K562 (cell line): ENCODE measurements around the gene DPH6.

Experiments
- CXXC5 ChIP-seq: fragments of 250-450 bp; sonication (Bioruptor Pico); IDR thresholded peaks from 2 replicates; pipeline ENCODE4 v1.8.0; 2022; ENCODE audit warnings: inconsistent platforms, mild to moderate bottlenecking, moderate library complexity
- EHMT2 ChIP-seq: fragments of 450-650 bp; IDR thresholded peaks from 2 replicates; pipeline ENCODE4 v1.6.1; 2018; ENCODE audit warnings: antibody characterized with exemption
- HMG20A ChIP-seq: fragments of 450-650 bp; formaldehyde crosslinking; conservative IDR thresholded peaks from 2 replicates; pipeline ENCODE4 v1.4.0; 2020; ENCODE audit warnings: mild to moderate bottlenecking, mixed read lengths
- MTA2 ChIP-seq: fragments of 450-650 bp; IDR thresholded peaks from 2 replicates; pipeline ENCODE4 v1.6.1; 2016; ENCODE audit warnings: low read depth
- MTF1 ChIP-seq: fragments of 250-450 bp; sonication (Bioruptor Pico); IDR thresholded peaks from 2 replicates; pipeline ENCODE4 v1.9.0; 2021; ENCODE audit warnings: moderate library complexity, mild to moderate bottlenecking, inconsistent platforms, borderline replicate concordance
- POLR2AphosphoS5 ChIP-seq: IDR thresholded peaks from 2 replicates; pipeline ENCODE4 v1.6.1; 2011; ENCODE audit warnings: mild to moderate bottlenecking, low read depth, low read length, moderate library complexity; ENCODE audit not compliant: control insufficient read depth, insufficient read depth
- SMC3 ChIP-seq: conservative IDR thresholded peaks from 2 replicates; pipeline ENCODE4 v1.6.1; 2011; ENCODE audit warnings: low read depth, low read length, improper control_type of control experiment; ENCODE audit not compliant: insufficient read depth
- TF ChIP-seq, protein P1 (sequence below): fragments of 450-650 bp; IDR thresholded peaks from 2 replicates; pipeline ENCODE4 v1.6.1; 2017; ENCODE audit warnings: antibody characterized with exemption
- TF ChIP-seq, protein P2 (sequence below): IDR thresholded peaks from 2 replicates; pipeline ENCODE4 v1.6.1; 2016; ENCODE audit warnings: missing genetic modification characterization, missing compliant biosample characterization

- no peak for TF ChIP-seq HMG20A (CRISPR knock-in tag)
- no peak for TF ChIP-seq CXXC5 (CRISPR knock-in tag)
- no peak for TF ChIP-seq POLR2AphosphoS5
- TF ChIP-seq, protein P1, sequence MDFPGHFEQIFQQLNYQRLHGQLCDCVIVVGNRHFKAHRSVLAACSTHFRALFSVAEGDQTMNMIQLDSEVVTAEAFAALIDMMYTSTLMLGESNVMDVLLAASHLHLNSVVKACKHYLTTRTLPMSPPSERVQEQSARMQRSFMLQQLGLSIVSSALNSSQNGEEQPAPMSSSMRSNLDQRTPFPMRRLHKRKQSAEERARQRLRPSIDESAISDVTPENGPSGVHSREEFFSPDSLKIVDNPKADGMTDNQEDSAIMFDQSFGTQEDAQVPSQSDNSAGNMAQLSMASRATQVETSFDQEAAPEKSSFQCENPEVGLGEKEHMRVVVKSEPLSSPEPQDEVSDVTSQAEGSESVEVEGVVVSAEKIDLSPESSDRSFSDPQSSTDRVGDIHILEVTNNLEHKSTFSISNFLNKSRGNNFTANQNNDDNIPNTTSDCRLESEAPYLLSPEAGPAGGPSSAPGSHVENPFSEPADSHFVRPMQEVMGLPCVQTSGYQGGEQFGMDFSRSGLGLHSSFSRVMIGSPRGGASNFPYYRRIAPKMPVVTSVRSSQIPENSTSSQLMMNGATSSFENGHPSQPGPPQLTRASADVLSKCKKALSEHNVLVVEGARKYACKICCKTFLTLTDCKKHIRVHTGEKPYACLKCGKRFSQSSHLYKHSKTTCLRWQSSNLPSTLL = no peak
- TF ChIP-seq MTA2 = no peak
- TF ChIP-seq, protein P2, sequence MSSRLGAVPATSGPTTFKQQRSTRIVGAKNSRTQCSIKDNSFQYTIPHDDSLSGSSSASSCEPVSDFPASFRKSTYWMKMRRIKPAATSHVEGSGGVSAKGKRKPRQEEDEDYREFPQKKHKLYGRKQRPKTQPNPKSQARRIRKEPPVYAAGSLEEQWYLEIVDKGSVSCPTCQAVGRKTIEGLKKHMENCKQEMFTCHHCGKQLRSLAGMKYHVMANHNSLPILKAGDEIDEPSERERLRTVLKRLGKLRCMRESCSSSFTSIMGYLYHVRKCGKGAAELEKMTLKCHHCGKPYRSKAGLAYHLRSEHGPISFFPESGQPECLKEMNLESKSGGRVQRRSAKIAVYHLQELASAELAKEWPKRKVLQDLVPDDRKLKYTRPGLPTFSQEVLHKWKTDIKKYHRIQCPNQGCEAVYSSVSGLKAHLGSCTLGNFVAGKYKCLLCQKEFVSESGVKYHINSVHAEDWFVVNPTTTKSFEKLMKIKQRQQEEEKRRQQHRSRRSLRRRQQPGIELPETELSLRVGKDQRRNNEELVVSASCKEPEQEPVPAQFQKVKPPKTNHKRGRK (tag) = no peak
- no peak for TF ChIP-seq EHMT2
- TF ChIP-seq MTF1 (CRISPR knock-in tag) = no peak
- no peak for TF ChIP-seq SMC3
Measured at GRCh38 chr15:35448294-35448693, 97.7 kb downstream of the DPH6 start.
